Spinal cord (tissue), 10 donors: ENCODE data around the gene EIF4E2. TPM values are rescaled to one million over a fixed set of nuclear protein-coding genes. Genes with fewer than 3 reads are reported as not detected.
A peak's percentile ranks its signal among the peaks of the same experiment; 100 is the strongest.

Experiments
- DNase-seq, 6 donors: peaks; one replicate each; pipeline versions ENCODE4 v3.0.0 to v3.0.0-alpha.2; 2013 to 2015; ENCODE audit warnings: low spot score in 6 of 6, low read depth in 4 of 6
- H3K27ac ChIP-seq: one replicate; pipeline ENCODE4 v1.5.1; 2013; ENCODE audit warnings: low read depth, low read length, control low read depth
- H3K27me3 ChIP-seq: one replicate; pipeline ENCODE4 v1.6.1; 2013; ENCODE audit warnings: low read length; ENCODE audit not compliant: control insufficient read depth, insufficient read depth
- H3K36me3 ChIP-seq: one replicate; pipeline ENCODE4 v1.6.1; 2013; ENCODE audit warnings: low read length; ENCODE audit not compliant: control insufficient read depth, insufficient read depth
- H3K4me1 ChIP-seq: one replicate; pipeline ENCODE4 v1.6.1; 2013; ENCODE audit warnings: low read length; ENCODE audit not compliant: control insufficient read depth, insufficient read depth
- H3K4me3 ChIP-seq: one replicate; pipeline ENCODE4 v1.5.1; 2013; ENCODE audit warnings: low read depth, low read length, control low read depth
- H3K9me3 ChIP-seq: one replicate; pipeline ENCODE4 v1.6.1; 2013; ENCODE audit warnings: low read length; ENCODE audit not compliant: control insufficient read depth, insufficient read depth
- whole genome bisulfite sequencing: methylation state at CpG from one replicate; pipeline ENCODE4 v1.1.5; 2013; ENCODE audit warnings: missing lambda C conversion rate; ENCODE audit not compliant: insufficient coverage; 5-methylcytosine and 5-hydroxymethylcytosine counted together
- long read RNA-seq, 4 donors: transcript quantifications; one replicate each; lab custom pipeline, GENCODE V29; 2026
- polyA plus RNA-seq, 2 donors: library from polyadenylated mRNA; unstranded; fragments of 120-200 nt; gene quantifications; one replicate each; pipeline ENCODE4 v1.2.1, GENCODE V29; 2013; ENCODE audit not compliant: insufficient read length in 2 of 2
- total RNA-seq, 2 donors: library from RNA; depleted of rRNA in 1 of 2; stranded (reverse); fragments of 120-200 nt in 1 of 2; fragments of >200 nt in 1 of 2; gene quantifications; one replicate each; pipeline versions ENCODE4 v1.2.3 to v1.2.4, GENCODE V29; 2013 to 2014
- donor health status: healthy.

EIF4E2 gene, protein sequence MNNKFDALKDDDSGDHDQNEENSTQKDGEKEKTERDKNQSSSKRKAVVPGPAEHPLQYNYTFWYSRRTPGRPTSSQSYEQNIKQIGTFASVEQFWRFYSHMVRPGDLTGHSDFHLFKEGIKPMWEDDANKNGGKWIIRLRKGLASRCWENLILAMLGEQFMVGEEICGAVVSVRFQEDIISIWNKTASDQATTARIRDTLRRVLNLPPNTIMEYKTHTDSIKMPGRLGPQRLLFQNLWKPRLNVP
- total RNA-seq (10 to 100 TPM; 37.4 to 84.4 TPM), polyA plus RNA-seq (10 to 100 TPM; 71.7 to 72.7 TPM)
- long read RNA-seq, donor 1, transcript EIF4E2-201 (7 exons, 1,604 nt): major isoform, 10 of 51 reads
- long read RNA-seq, donor 1, transcript EIF4E2-207 (8 exons, 3,525 nt): minor isoform, 9 of 51 reads
- long read RNA-seq, donor 1, partial matches to known transcripts: 24 of 51 reads
- long read RNA-seq, donor 1, other reads (novel, unspliced or antisense): 0 of 51 reads
- long read RNA-seq, donor 2, partial matches to known transcripts: 5 of 15 reads
- long read RNA-seq, donor 2, other reads (novel, unspliced or antisense): 0 of 15 reads
- long read RNA-seq, donor 3, partial matches to known transcripts: 0 of 8 reads
- long read RNA-seq, donor 3, other reads (novel, unspliced or antisense): 0 of 8 reads
- long read RNA-seq, donor 4, transcript EIF4E2-201 (7 exons, 1,604 nt): major isoform, 30 of 93 reads
- long read RNA-seq, donor 4, partial matches to known transcripts: 56 of 93 reads
- long read RNA-seq, donor 4, other reads (novel, unspliced or antisense): 0 of 93 reads

DNA sequence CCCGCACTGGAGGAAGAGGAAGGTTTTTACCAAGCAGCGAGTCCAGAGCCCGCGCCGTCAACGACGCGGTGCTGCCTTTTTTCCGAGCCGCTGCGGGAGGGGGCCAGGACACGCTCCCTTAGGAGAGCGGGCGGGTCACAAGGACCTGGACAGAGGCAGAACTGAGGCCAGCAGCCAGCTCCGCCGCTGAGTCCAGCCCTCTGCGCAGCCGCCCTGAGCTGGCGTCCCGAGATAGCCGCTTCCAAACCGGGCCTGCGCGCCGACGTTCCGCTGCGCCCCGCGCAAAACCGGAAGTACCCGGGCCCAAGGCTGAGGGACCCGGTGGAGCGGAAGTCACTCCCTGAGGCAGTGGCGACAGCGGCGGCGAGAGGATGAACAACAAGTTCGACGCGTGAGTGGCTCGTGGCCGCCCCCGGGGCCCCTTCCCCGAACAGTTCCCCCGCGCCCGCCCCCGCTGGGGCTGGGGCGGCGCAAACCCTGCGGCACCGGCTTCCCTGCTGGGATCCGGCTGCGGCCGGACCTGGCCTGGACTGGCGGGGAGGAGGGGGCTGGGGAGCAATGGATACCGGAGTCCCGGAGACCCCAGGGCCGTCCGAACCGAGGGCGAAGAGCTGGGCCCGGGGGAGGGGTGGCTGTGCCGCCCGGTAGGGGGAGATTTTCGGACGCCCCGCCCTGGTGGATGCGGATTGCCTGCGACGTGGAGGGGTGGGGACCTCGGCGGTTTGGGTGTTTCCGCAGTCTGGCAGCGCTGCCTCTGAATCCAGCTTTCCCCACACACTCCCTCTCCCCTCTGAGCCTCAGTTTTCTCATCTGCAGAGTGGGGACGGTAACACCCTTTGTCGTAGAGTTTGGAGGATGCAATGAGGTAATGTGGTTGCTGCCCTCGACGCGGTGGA lies at the start of gene EIF4E2, which contains the start of gene TIGD1:
EIF4E2 (plus strand) TSS at position 336 of the 896 bp plus-strand sequence; CDS start at position 372, 36 bp downstream.
TIGD1 (minus strand) TSS at position 204 of the 896 bp plus-strand sequence. CDS start 675 bp downstream, outside the sequence.
- H3K27me3 ChIP-seq: no peaks in the 10 kb centered on the region
- peak within 1 kb of the TSS; percentile 90 for H3K27ac ChIP-seq
- H3K4me3 ChIP-seq: peak within 1 kb of the TSS; percentile 93
- H3K36me3 ChIP-seq: peaks cover 18% of the 10 kb centered on the region
- H3K4me1 ChIP-seq: peaks cover 14% of the 10 kb centered on the region
- DNase-seq: peak; percentile 79 to 97 (median 88)
- WGBS: under 1% methylated on average over 69 of the region's 81 CpGs
- peaks cover 2% of the 10 kb centered on the region for H3K9me3 ChIP-seq

DNA sequence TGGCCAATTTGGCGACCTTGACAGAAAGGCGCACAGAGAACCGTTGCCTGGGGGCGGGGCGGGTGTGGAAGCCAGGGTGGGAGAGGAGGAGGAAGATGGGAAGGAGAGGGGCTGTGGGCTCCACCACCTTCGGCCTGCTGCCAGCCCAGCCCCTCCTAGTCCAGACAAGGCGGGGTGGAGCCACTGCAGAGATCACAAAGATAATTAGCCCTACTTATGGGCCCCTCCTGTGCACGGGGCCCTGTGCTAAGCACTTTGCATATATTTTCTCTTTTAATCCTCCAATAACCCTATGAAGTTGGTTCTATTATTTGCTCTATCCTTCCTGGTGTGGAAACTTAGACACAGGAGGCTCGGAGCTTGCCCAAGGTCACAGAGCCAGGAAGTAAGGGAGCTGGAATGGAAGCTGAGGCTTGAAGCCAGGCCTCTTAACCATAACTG lies 49.1 kb upstream of the EIF4E2 start:
- Histone ChIP-seq H3K9me3 (no peaks in the 10 kb centered on the region), H3K27me3 (peaks cover 20% of the 10 kb centered on the region), H3K4me1 (peaks cover 47% of the 10 kb centered on the region), H3K4me3 (no peak overlapping the region), H3K27ac (no peak overlapping the region), H3K36me3 (no peaks in the 10 kb centered on the region)
- no CpG with 5 or more reads among the region's 9 CpGs for WGBS
- peak in 1 of 6 donors; percentile 34 for DNase-seq

DNA sequence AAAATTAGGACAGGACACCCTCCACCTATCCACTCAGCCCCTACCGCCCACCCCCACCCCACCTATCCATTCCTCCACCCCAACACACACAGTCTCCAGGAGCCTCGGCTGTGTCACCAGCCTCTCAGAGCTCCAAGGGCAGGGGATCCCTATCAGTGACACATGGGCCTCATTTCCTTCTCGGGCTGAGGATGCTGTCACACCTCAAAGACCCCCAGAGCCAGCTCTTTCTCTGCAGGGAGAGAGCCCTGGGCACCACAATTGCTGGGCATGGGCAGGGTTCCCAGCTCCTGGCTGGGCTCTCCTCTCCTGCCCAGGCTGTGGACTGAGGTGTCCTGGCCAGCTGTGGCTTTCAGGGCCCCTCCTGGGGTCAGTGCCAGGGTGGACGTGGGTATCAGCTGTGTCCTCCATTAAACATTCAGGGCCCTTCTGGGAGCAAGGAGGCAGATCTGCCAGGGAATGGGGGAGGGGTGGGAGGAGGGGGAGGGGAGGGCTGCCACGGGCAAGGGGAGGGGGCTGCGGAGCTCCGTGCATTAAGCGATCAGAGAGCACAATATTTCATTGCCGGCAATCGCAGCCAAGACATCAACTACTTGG lies 48.6 kb upstream of the EIF4E2 start:
- DNase-seq: peak in 1 of 6 donors; percentile 79
- Histone ChIP-seq H3K9me3 (no peaks in the 10 kb centered on the region), H3K27ac (no peak overlapping the region), H3K36me3 (no peaks in the 10 kb centered on the region), H3K4me1 (peaks cover 47% of the 10 kb centered on the region), H3K4me3 (no peak overlapping the region), H3K27me3 (peaks cover 20% of the 10 kb centered on the region)
- 10% methylated on average over 8 of the region's 10 CpGs for WGBS

- Histone ChIP-seq H3K27me3 (peaks cover 20% of the 10 kb centered on the region), H3K36me3 (no peaks in the 10 kb centered on the region), H3K27ac (no peak overlapping the region), H3K4me1 (peaks cover 42% of the 10 kb centered on the region), H3K4me3 (no peak overlapping the region), H3K9me3 (no peaks in the 10 kb centered on the region)
- WGBS: 4% methylated on average over 13 of the region's 21 CpGs
- DNase-seq: peak in 1 of 6 donors; percentile 85
Observed at GRCh38 chr2:232502511-232502910, 48.0 kb upstream of the EIF4E2 start.

GRCh38 chr2:232502911-232503808 lies 47.3 kb upstream of the EIF4E2 start:
- Histone ChIP-seq H3K4me1 (peaks cover 47% of the 10 kb centered on the region), H3K4me3 (peak overlapping the region; percentile 42), H3K36me3 (no peaks in the 10 kb centered on the region), H3K27ac (no peak overlapping the region), H3K9me3 (no peaks in the 10 kb centered on the region), H3K27me3 (peaks cover 20% of the 10 kb centered on the region)
- under 1% methylated on average over 56 of the region's 75 CpGs for WGBS
- DNase-seq: peak in 3 of 6 donors; percentile 33 to 86 (median 77)

GRCh38 chr2:232503809-232504323 lies 46.6 kb upstream of the EIF4E2 start:
- H3K27ac ChIP-seq: no peak overlapping the region
- H3K4me3 ChIP-seq: peak overlapping the region; percentile 42
- 15% methylated on average over 15 of the region's 16 CpGs for whole genome bisulfite sequencing

GRCh38 chr2:232504438-232504837 lies 46.1 kb upstream of the EIF4E2 start:
- no peaks in the 10 kb centered on the region for H3K9me3 ChIP-seq
- DNase-seq: peak in 2 of 6 donors; percentile 53 to 93
- peaks cover 20% of the 10 kb centered on the region for H3K27me3 ChIP-seq
- H3K27ac ChIP-seq: no peak overlapping the region
- 63% methylated on average over 1 of the region's 2 CpGs for WGBS
- H3K36me3 ChIP-seq: no peaks in the 10 kb centered on the region
- peaks cover 47% of the 10 kb centered on the region for H3K4me1 ChIP-seq
- no peak overlapping the region for H3K4me3 ChIP-seq

More at GRCh38 chr2:232503809-232504323, 46.6 kb upstream of the EIF4E2 start:
- DNase-seq: peak in 1 of 6 donors; percentile 31
- no peaks in the 10 kb centered on the region for H3K9me3 ChIP-seq
- H3K27me3 ChIP-seq: peaks cover 20% of the 10 kb centered on the region
- H3K4me1 ChIP-seq: peaks cover 47% of the 10 kb centered on the region
- H3K36me3 ChIP-seq: no peaks in the 10 kb centered on the region

DNA sequence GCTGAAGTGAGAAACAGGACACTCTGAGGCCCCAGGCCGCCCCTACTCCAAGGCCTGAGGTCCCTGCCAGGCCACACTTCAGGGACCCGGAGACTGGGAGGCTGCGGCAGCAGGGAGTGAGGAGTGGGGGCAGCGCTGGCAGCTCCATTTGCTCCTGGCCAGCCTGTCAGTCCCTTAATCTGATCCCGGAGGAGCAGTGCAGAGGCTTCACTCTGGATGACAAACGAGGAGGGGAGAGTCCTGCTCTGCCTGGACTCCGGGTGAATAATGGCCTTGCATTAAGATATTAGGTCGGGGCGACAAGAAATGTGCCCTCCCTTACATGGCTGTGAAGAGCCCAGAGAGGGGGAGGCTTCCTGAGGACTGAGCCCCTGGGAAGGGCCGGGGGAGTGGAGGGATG lies 44.6 kb upstream of the EIF4E2 start:
- no peak overlapping the region for H3K4me3 ChIP-seq
- peaks cover 48% of the 10 kb centered on the region for H3K4me1 ChIP-seq
- 25% methylated on average over 10 of the region's 10 CpGs for WGBS
- peak in 1 of 6 donors; percentile 74 for DNase-seq
- no peaks in the 10 kb centered on the region for H3K36me3 ChIP-seq
- H3K27ac ChIP-seq: no peak overlapping the region
- no peaks in the 10 kb centered on the region for H3K9me3 ChIP-seq
- peaks cover 20% of the 10 kb centered on the region for H3K27me3 ChIP-seq
